ENCODE results near the gene ABCC1.

GRCh38 chr16:16146380-16147315 is 197.2 kb downstream of the ABCC1 start:
- TF ChIP-seq, protein P1, sequence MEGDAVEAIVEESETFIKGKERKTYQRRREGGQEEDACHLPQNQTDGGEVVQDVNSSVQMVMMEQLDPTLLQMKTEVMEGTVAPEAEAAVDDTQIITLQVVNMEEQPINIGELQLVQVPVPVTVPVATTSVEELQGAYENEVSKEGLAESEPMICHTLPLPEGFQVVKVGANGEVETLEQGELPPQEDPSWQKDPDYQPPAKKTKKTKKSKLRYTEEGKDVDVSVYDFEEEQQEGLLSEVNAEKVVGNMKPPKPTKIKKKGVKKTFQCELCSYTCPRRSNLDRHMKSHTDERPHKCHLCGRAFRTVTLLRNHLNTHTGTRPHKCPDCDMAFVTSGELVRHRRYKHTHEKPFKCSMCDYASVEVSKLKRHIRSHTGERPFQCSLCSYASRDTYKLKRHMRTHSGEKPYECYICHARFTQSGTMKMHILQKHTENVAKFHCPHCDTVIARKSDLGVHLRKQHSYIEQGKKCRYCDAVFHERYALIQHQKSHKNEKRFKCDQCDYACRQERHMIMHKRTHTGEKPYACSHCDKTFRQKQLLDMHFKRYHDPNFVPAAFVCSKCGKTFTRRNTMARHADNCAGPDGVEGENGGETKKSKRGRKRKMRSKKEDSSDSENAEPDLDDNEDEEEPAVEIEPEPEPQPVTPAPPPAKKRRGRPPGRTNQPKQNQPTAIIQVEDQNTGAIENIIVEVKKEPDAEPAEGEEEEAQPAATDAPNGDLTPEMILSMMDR (conservative IDR thresholded peaks at IDR 0.05; ENCODE audit: low read depth, low read length), result no peak
- TF ChIP-seq EZH2phosphoT487 (IDR thresholded peaks at IDR 0.05; ENCODE audit: borderline replicate concordance, low read length), result no peak
- no peak for TF ChIP-seq EZH2 (IDR thresholded peaks at IDR 0.05; ENCODE audit: low read length, unreplicated experiment)

All from PC-3 (cell line).